Suprapubic skin (tissue), 4 donors: Measurements from ENCODE around the gene KIRREL1. TPM values are rescaled to one million over a fixed set of nuclear protein-coding genes. Genes with fewer than 3 reads are reported as not detected.

Experiments
- DNase-seq, 2 donors: peaks; one replicate each; pipeline ENCODE4 v3.0.0-alpha.2; 2019; ENCODE audit warnings: low spot score in 2 of 2
- H3K27ac ChIP-seq: fragments of 200-600 bp; sonication (generic); one replicate; pipeline ENCODE4 v1.5.1; 2019
- H3K27me3 ChIP-seq: fragments of 200-600 bp; sonication (generic); one replicate; pipeline ENCODE4 v1.5.1; 2019
- H3K36me3 ChIP-seq: fragments of 200-600 bp; sonication (generic); one replicate; pipeline ENCODE4 v1.5.1; 2019
- H3K4me1 ChIP-seq: fragments of 200-600 bp; sonication (generic); one replicate; pipeline ENCODE4 v1.5.1; 2019
- H3K4me3 ChIP-seq: fragments of 200-600 bp; sonication (generic); one replicate; pipeline ENCODE4 v1.5.1; 2019; ENCODE audit warnings: mild to moderate bottlenecking
- H3K9me3 ChIP-seq: fragments of 200-600 bp; sonication (generic); one replicate; pipeline ENCODE4 v1.5.1; 2019
- EP300 ChIP-seq: sonication (generic); formaldehyde crosslinking; IDR thresholded peaks from one replicate; pipeline ENCODE4 v1.6.1; 2017; ENCODE audit warnings: antibody characterized with exemption
- POLR2A ChIP-seq, 2 donors: fragments of 450-650 bp; IDR thresholded peaks; one replicate each; pipeline ENCODE4 v1.6.1; 2017; ENCODE audit warnings: antibody characterized with exemption in 2 of 2, mild to moderate bottlenecking in 2 of 2, moderate library complexity in 2 of 2
- POLR2AphosphoS5 ChIP-seq, 3 donors: sonication (generic); formaldehyde crosslinking; IDR thresholded peaks; one replicate each; pipeline ENCODE4 v1.6.1; 2017; ENCODE audit warnings: antibody characterized with exemption in 3 of 3
- WGBS: methylation state at CpG from one replicate; pipeline ENCODE4 v1.1.5; 2018; 5-methylcytosine and 5-hydroxymethylcytosine counted together
- total RNA-seq, 4 donors: library from RNA; depleted of rRNA; stranded (reverse); fragments of >200 nt; gene quantifications; one replicate each; pipeline ENCODE4 v1.1.0, GENCODE V29; 2016
- TF ChIP-seq, protein P1 (sequence below), 2 donors: fragments of 200-600 bp in 1 of 2; fragments of 450-650 bp in 1 of 2; sonication (generic) in 1 of 2; IDR thresholded peaks; one replicate each; pipeline ENCODE4 v1.5.1; 2016 to 2019; ENCODE audit warnings: antibody characterized with exemption in 2 of 2, mild to moderate bottlenecking in 1 of 2, moderate library complexity in 1 of 2

KIRREL1 gene
- total RNA-seq, 4 donors from 2014 or later, result 12.5 to 18.9 (median 15.5) TPM

DNA sequence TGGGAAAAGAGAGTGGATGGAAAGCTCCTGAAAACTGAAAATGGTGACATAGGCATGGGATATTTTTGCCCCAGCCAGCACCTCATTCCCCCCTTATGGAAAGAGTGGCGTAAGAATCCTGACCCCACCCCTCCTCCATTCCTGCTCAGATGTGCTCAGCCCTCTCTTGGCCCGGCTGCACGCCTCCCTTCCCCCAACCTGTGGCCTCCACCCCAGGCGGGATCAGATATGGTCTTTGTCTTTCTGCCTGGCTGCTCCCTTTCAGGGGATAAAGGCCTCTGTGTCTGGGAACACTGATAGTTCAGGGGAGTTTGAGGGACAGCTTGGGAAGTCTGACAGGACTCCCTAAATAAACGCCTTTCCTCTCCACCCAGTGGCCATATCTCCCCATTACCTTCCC, 49.8 kb downstream of the KIRREL1 start:
- no peaks in the 10 kb centered on the region for H3K27me3 ChIP-seq
- H3K4me3 ChIP-seq, result no peak overlapping the region
- no peak overlapping the region for H3K27ac ChIP-seq
- WGBS, result 72% methylated on average over 5 of the region's 5 CpGs
- H3K9me3 ChIP-seq, result no peaks in the 10 kb centered on the region
- no peak for DNase-seq
- H3K36me3 ChIP-seq, result no peaks in the 10 kb centered on the region
- no peak for TF ChIP-seq POLR2A (IDR thresholded peaks at IDR 0.05)
- TF ChIP-seq, protein P1, sequence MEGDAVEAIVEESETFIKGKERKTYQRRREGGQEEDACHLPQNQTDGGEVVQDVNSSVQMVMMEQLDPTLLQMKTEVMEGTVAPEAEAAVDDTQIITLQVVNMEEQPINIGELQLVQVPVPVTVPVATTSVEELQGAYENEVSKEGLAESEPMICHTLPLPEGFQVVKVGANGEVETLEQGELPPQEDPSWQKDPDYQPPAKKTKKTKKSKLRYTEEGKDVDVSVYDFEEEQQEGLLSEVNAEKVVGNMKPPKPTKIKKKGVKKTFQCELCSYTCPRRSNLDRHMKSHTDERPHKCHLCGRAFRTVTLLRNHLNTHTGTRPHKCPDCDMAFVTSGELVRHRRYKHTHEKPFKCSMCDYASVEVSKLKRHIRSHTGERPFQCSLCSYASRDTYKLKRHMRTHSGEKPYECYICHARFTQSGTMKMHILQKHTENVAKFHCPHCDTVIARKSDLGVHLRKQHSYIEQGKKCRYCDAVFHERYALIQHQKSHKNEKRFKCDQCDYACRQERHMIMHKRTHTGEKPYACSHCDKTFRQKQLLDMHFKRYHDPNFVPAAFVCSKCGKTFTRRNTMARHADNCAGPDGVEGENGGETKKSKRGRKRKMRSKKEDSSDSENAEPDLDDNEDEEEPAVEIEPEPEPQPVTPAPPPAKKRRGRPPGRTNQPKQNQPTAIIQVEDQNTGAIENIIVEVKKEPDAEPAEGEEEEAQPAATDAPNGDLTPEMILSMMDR (IDR thresholded peaks at IDR 0.05), result no peak
- TF ChIP-seq POLR2AphosphoS5 (IDR thresholded peaks at IDR 0.05), result no peak
- no peak for TF ChIP-seq EP300
- peaks cover 39% of the 10 kb centered on the region for H3K4me1 ChIP-seq

DNA sequence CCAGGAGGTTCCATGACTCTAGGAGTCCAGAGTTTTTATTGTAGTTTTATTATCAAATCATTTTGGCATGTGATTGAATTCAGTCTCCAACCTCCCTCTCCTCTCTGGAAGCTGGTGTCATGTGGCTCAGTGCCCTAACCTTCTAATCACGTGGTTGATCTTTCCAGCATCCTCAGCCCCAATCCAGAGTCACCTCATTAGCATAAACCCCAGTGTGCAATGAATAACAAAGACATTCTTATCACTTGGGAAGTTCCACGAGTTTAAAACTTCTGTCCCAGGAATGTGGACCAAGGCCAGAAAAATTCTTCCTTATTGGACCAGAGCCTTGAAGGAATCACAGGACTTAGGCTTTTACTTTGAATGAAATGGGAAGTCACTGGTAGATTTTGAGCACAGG, 52.2 kb downstream of the KIRREL1 start:
- Histone ChIP-seq H3K27me3 (no peaks in the 10 kb centered on the region), H3K4me3 (no peak overlapping the region), H3K4me1 (peaks cover 20% of the 10 kb centered on the region), H3K9me3 (no peaks in the 10 kb centered on the region), H3K27ac (no peak overlapping the region), H3K36me3 (no peaks in the 10 kb centered on the region)
- no peak for TF ChIP-seq POLR2A (IDR thresholded peaks at IDR 0.05)
- TF ChIP-seq, protein P1 (IDR thresholded peaks at IDR 0.05), result no peak
- TF ChIP-seq POLR2AphosphoS5 (IDR thresholded peaks at IDR 0.05), result no peak
- TF ChIP-seq EP300, result no peak
- 10% methylated on average over 2 of the region's 2 CpGs for WGBS
- DNase-seq, result no peak

DNA sequence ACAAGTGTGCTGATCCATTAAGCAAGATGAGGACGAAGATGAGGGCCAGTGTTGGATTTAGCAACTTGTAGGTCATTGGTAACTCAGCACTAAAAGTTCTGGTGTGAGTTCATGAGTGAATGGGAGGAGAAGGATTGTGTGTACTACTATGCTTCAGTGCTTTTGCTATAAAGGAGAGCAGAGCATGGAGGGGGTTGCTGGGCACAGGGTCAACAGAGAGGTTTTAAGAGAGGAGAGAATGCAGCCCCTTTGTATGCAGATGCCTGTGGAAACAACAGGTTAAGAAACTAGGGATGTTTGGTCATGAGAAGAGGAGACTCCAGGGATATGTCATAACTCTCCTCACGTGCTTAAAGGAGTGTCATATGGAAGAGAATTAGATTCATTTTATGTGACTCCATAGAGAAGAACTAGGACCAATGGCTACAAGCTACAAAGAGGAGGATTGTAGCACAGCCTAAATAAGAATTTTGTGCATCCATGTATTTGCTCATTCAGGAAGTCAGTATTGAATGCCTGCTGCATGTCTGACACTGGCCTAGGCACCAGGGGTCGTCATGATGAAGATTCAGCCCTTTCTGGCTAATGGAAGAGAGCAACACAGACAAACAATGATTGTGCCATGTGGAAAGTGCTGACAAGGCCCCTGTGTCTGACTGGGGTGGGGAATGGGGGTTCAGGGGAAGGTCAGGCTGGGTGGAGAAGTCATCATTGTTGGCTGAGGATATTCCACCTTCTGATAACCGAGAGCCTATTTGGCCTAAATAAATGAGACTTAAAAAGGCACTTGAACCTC, 53.5 kb downstream of the KIRREL1 start:
- Histone ChIP-seq H3K36me3 (no peaks in the 10 kb centered on the region), H3K27ac (no peak overlapping the region), H3K4me3 (no peak overlapping the region), H3K4me1 (peaks cover 20% of the 10 kb centered on the region), H3K27me3 (no peaks in the 10 kb centered on the region), H3K9me3 (no peaks in the 10 kb centered on the region)
- DNase-seq, result no peak
- no peak for TF ChIP-seq POLR2AphosphoS5 (IDR thresholded peaks at IDR 0.05)
- TF ChIP-seq POLR2A (IDR thresholded peaks at IDR 0.05), result no peak
- TF ChIP-seq, protein P1 (IDR thresholded peaks at IDR 0.05), result no peak
- no peak for TF ChIP-seq EP300
- WGBS, result 44% methylated on average over 4 of the region's 4 CpGs

DNA sequence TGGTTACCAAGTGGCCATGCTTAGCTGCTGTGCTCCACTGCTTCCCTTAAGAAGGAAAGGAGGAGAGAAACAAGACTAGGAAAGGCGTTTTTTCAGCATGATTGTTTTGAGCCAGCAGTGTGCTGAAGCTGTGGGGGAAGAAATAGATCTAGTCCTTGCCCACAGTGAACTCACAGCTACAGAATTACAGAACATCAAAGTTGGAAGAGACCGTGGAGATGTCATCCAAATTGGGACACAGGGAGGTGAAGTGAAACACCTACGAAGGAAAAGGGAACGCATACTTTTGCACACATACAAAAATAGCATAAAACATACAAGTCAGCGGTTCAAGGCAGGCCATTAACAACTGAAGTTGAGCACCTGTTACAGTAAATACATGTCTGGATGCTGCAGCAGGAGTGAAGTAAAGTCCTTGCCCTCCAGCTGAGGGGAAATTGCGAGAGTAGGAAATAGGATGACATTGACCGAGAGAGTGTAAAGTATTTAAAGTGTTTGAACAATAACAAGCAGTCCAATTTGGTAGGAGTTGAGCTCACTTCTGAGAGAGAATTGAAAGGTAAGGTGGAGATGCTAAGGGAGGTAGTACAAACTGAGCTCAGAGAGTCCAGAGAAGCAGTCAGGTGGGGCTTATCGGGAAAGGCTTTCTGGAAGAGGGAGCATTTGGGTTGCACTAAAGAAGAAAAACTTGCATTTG, 55.1 kb downstream of the KIRREL1 start:
- TF ChIP-seq POLR2AphosphoS5 (IDR thresholded peaks at IDR 0.05) (no peak), EP300 (no peak), POLR2A (IDR thresholded peaks at IDR 0.05) (no peak)
- TF ChIP-seq, protein P1 (IDR thresholded peaks at IDR 0.05), result no peak
- WGBS, result 92% methylated on average over 8 of the region's 8 CpGs
- H3K9me3 ChIP-seq, result no peaks in the 10 kb centered on the region
- no peak for DNase-seq
- no peaks in the 10 kb centered on the region for H3K27me3 ChIP-seq
- H3K27ac ChIP-seq, result no peak overlapping the region
- no peak overlapping the region for H3K4me3 ChIP-seq
- H3K4me1 ChIP-seq, result peaks cover 19% of the 10 kb centered on the region
- H3K36me3 ChIP-seq, result no peaks in the 10 kb centered on the region

DNA sequence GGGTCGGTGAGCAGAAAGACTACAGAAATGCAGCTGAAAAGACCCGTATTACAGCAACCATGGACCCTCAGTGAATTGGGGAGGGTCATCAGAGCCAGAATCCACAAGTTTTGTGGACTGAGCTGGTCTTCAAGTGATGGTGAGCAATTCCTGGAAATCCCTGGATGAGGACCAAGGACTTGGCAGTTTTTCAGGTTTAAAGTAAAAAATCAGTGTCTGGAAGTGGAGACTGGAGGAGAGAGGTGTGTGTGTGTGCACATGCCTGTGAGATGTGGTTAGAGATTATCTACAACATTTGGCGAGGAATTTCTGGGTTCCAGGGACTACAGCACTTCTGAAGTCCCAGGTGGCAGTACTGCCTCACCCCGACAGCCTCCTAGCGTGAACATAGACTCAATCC, 56.4 kb downstream of the KIRREL1 start:
- Histone ChIP-seq H3K4me1 (peaks cover 18% of the 10 kb centered on the region), H3K27me3 (no peaks in the 10 kb centered on the region), H3K36me3 (no peaks in the 10 kb centered on the region), H3K27ac (no peak overlapping the region), H3K4me3 (no peak overlapping the region), H3K9me3 (no peaks in the 10 kb centered on the region)
- no peak for DNase-seq
- TF ChIP-seq, protein P1 (IDR thresholded peaks at IDR 0.05), result no peak
- no peak for TF ChIP-seq POLR2AphosphoS5 (IDR thresholded peaks at IDR 0.05)
- TF ChIP-seq EP300, result no peak
- TF ChIP-seq POLR2A (IDR thresholded peaks at IDR 0.05), result no peak
- 67% methylated on average over 5 of the region's 5 CpGs for WGBS
